GM18907 (cell line): ENCODE data around the gene SPACA7.
"Not testable (repeated sequence)": the region's sequence is repeated elsewhere in the genome, so short reads cannot be mapped to it uniquely, and the experiment has no call there.

Experiments used
- ATAC-seq: cut with Tn5 transposase; IDR thresholded peaks from one replicate; pipeline ENCODE4 v1.9.1; 2021; ENCODE audit warnings: mild to moderate bottlenecking, moderate library complexity; ENCODE audit not compliant: unreplicated experiment

The SPACA7 gene

DNA sequence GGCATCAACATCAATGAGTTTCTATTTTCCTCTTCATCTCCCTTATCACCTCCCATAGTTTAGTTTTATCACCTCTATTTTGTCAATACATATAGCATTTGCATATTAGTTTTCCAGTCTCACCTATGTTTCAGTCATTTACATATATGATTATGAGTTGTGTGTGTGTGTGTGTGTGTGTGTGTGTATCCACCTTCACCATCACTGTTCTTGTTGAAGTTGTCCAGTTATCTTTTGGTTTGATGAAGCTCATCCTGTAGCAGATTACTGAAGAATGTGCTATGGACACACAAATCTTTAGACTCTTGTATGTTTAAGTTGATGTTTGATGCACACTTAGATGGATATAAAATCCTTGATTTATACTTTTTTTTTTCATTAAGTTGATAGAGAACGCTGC lies 40.5 kb downstream of the SPACA7 start:
- no peak for ATAC-seq

DNA sequence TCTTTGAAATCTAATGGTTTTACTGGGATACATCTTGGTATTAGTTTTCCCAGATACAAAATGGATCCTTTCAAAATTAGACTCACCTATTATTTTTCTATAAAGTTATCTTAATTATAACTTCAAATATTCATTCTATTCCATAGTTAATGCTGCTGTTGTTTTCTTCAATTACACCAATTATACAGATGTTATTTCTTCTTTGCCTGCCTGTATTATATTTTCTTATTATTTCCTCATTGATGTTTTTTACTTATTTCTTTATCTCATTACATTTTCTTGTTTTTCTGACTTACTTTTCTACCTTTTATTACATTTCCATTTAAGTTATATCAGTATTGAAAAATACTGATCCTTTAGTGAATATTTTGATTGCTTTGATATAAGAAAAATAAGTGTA lies 40.9 kb downstream of the SPACA7 start:
- no peak for ATAC-seq

GRCh38 chr13:112424098-112424497 lies 47.9 kb downstream of the SPACA7 start:
- no peak for ATAC-seq

GRCh38 chr13:112428704-112429103 lies 52.5 kb downstream of the SPACA7 start:
- ATAC-seq, result no peak

DNA sequence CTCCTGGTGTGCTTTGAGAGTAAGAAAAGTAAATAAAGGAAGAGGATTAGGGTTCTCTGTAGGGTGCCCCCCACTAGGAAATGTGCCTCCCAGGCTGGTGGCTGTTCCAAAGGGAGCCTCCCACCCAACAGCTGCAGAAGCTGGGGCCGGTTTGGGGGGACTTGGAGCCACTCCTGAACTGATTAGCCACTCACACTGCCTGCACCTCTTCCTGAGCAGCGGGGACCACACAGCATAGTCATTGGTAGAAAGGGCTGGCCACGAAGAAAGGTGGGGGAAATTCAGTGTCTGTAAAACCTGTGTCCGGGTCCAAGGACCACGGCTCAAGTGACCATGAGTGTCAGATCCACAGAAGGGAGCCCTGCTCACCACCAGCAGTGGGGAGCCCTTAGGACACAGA lies 55.6 kb downstream of the SPACA7 start:
- no peak for ATAC-seq

DNA sequence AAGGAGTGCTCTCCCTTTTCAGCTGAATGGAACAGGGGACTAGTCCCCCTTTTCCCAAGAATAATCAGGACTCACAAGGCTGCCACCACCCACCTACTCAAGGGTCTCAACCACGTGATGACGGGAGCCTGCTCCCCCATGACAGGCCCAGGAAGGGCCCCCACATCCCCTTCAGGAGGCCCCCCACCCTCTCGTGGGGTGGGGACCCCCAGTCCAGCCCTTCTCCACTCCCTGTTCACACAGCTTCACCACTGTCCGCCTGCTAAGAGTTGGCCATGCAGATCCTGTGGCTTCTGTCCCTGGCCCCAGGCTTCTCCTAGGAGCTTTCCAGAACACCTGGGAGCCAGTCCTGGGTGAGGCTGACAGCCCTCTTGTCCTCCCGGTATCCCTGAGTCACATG lies 56.6 kb downstream of the SPACA7 start:
- ATAC-seq, result not testable (repeated sequence)

- not testable (repeated sequence) for ATAC-seq
Measured at GRCh38 chr13:112433517-112433916, 57.4 kb downstream of the SPACA7 start.

DNA sequence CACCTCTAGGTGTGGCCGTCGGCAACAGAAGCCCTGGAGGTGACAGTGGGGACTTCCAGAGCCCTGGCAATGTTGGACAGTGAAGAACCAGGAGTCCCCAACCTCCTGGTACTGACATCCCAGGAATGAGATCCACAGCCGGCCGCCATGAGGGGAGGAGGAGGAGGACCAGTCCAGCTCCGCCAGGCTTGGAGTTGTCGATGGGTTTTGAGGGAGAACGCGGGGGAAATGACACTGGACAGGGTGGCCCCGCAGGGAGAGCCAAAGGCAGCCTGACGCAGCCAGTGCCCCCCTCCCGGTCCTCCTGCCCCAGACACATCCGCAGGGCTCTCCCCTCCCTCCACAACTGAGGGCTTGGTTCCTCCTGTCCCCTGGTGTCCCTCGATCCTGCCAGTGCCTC lies 57.9 kb downstream of the SPACA7 start:
- ATAC-seq, result no peak

DNA sequence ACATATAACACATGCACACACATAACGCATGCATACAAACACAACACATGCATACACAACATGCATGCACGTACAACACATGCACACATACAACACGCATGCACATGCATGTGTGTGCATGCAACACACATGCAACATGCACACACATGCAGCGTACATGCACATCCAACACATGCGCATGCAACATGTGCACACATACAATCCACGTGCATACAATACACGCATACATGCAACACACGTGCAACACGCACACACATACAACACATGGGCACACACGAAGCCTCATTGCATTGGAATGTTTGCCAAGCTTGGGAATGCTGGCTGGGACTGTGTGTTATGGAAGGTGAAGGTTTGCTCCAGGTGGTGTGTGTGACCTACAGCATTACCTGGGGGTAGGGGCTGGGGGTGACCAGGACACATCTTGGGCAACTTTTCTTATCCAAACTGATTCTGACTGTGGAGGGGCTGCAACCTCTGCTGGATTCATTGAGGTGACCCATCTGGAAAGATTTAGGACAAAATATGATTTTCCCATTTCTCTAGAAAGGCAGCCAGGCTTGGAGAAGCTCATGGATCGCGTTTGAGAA lies 58.9 kb downstream of the SPACA7 start:
- no peak for ATAC-seq

GRCh38 chr13:112435973-112436372 lies 59.8 kb downstream of the SPACA7 start:
- no peak for ATAC-seq

DNA sequence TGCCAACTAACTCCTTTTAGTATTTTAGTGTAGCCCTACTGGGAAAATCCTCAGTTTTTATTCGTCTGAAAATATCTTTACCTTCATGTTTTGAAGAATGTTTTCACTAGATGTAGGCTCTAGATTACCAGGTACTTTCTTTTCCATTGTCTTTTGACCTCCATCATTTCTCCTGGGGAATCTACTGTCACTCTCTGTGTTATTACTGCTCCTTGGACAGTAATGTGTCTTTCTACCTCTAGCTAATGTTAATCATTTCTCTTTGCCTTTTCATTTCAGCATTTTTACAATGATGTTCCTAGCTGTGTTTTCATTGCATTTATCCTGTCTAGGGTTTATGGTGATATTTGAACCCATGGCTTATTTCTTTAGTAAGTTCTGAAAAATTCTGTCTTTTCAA lies 61.9 kb downstream of the SPACA7 start:
- no peak for ATAC-seq

DNA sequence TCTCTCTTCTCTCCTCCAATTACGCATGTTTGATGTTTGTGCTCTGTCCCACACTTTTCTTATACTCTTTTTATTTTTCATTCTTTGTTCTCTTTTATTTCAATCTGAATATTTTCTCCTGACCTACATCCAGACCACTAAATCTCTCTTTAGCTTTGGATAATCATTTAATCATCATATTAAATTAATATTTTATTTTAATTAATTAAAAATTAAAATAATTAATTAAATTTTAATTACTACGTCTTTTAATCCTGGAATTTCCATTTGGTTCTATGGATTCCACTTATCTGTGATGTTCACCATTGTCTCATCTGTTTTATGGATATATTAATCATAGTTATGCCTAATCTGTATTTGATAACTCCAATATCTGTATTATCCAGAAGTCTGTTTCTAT lies 62.4 kb downstream of the SPACA7 start:
- ATAC-seq, result no peak

DNA sequence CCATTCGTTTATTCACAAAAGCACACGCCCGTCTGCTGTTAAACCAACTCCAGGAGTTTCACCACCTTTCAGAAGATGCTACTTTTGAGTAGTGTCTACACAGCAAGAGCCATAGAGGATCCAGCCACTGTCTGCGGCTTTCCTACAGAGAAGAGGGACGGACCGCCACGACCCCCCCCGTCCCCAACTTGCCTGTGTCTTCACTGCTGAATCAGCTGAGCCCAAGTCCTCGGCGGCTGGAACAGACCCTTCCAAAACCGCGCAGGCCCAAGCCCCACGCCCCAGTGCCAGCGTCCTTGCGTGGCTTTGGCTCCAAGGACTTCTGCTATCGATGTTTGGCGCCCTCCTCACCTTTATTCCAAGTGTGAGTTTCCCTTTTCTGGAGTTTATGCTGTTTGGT lies 65.1 kb downstream of the SPACA7 start:
- no peak for ATAC-seq

GRCh38 chr13:112441779-112442310 lies 65.7 kb downstream of the SPACA7 start:
- no peak for ATAC-seq

GRCh38 chr13:112442483-112443090 lies 66.4 kb downstream of the SPACA7 start:
- ATAC-seq, result no peak

GRCh38 chr13:112443191-112443994 lies 67.2 kb downstream of the SPACA7 start:
- no peak for ATAC-seq

- ATAC-seq, result no peak
Measured at GRCh38 chr13:112443995-112444311, 67.8 kb downstream of the SPACA7 start.

DNA sequence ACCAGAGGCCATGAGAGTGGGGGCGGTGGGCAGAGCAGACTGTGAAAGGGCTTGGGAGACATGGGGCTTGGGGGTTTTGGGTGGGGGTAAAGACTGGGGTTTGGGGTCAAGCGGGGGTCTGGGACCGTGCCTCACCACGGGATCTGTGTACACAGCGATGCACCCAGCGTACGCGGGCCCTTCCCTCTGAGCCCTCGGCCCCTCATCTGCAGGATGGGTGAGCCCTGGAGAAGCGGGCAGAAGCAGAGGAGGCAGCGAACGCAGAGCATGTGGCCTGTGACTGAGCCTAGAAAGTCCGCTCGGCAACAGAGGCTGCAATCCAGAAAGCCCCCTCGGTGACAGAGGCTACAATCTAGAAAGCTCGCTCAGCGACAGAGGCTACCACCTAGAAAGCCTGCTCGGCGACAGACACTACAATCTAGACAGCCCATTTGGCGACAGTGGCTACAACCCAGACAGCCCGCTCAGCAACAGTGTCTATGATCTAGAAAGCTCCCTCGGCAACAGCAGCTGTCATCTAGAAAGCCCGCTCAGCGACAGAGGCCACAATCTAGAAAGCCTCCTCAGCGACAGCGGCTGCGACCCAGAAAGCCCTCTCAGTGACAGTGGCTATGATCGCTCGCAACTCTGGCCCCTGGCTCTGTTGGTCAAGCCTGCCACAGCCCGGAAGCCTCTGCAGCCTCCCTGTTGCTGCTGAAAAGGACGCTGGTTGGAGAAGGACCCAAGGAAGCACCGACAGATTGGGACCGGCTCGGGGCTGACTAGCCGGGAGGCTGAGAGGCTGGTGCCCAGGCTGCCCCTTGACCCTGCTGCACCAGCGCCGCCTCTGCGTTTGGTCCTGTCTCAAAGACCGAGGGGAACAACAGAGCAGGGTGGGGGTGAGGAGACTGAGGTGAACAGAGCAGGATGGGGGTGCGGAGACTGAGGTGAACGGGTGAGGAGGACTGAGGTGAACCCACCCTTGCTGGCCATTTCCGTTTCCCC lies 68.6 kb downstream of the SPACA7 start:
- ATAC-seq, result no peak

DNA sequence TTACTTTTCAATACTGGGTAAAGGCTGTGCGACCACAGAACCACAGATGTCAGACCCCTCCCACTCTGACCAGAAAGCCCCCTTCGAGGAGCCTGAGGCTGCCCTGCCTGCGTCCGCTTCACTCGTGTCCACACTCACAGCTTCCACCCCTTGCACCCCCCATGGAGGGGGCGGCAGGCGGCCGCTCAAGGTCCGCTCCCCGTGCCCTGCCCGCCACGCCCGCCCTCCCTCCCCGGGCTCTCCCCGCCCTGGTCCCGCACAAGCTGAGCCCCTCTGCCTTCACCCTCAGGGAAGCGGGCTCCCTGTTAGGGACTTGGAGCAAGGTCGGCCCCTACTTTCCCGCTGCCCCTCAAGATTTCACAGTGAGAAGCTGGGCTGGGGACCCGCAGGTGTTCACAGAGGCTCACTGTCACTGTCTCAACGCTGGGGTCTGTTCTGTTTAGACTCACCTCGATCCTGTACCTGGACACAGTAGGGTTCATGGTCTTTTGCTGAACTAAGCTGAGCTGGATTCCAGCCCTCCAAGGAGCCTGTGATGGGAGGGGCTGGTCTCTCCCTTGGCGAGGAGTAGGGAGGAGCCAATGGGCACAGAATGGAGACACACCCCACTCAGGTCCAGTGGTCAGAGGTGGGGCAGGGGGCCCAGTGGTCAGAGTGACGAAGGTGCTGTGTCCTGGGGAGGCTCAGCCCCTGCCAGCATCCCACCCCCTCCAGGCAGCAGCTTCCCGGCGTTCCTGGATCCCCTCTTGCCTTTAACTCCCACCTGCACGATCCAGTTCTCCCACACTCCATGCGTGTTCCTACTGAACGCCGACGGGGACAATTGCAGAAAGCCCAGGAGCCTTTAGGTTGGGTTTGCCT lies 69.5 kb downstream of the SPACA7 start:
- no peak for ATAC-seq

DNA sequence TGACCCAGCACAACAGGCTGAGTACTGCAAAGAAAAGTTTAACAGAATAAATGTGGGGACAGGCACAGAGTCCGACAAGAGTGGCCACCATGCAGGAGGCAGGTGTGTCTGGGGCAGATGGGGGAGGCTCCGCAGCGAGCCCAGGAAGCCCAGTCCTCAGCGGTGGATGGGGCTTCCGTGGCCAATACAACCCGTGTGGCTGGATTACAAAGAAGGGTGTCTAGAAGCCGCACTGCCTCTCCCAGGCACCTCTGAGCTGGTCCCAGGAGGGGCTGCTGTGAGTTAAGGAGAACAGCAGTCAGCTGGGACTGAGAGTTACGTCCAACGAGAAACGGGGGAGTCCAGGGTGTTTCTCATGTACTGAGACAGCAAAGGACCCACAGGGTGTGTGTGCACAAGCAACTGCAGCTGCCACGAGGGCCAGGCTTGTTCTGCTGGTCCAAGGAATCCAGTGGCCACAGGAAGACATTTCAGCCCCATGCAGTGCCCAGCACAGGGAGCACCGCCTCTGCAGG lies 70.2 kb downstream of the SPACA7 start:
- no peak for ATAC-seq
